ENCODE results near the gene CCL17. TPM values are rescaled to one million over a fixed set of nuclear protein-coding genes. Genes with fewer than 3 reads are reported as not detected.
A peak's percentile ranks its signal among the peaks of the same experiment; 100 is the strongest.

The CCL17 gene
- polyA plus RNA-seq, 1 experiment: not detected

- no peak for DNase-seq (ENCODE audit: low read depth)
- H3K36me3 ChIP-seq (ENCODE audit: control insufficient read depth, insufficient read depth, low read length): peaks cover 2% of the 10 kb centered on the region; the same call in 1 of the 2 replicates
- H3K27me3 ChIP-seq (ENCODE audit: control insufficient read depth, insufficient read depth, low read length): no peaks in the 10 kb centered on the region
- TF ChIP-seq, protein P1, sequence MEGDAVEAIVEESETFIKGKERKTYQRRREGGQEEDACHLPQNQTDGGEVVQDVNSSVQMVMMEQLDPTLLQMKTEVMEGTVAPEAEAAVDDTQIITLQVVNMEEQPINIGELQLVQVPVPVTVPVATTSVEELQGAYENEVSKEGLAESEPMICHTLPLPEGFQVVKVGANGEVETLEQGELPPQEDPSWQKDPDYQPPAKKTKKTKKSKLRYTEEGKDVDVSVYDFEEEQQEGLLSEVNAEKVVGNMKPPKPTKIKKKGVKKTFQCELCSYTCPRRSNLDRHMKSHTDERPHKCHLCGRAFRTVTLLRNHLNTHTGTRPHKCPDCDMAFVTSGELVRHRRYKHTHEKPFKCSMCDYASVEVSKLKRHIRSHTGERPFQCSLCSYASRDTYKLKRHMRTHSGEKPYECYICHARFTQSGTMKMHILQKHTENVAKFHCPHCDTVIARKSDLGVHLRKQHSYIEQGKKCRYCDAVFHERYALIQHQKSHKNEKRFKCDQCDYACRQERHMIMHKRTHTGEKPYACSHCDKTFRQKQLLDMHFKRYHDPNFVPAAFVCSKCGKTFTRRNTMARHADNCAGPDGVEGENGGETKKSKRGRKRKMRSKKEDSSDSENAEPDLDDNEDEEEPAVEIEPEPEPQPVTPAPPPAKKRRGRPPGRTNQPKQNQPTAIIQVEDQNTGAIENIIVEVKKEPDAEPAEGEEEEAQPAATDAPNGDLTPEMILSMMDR (IDR thresholded peaks at IDR 0.05; ENCODE audit: insufficient read depth, low read depth, low read length): no peak
- ChIA-PET CTCF (interaction anchor here (0.7 to 1.5 kb wide), 2 partner anchors 9 to 73 kb away, joined by 3 read pairs; no protein-coding TSS in a partner anchor), POLR2A (no interaction called here)
- no peak overlapping the region for H3K4me3 ChIP-seq (ENCODE audit: low read depth, low read length)
Observed at GRCh38 chr16:57445510-57445909, 40.9 kb downstream of the CCL17 start.

DNA sequence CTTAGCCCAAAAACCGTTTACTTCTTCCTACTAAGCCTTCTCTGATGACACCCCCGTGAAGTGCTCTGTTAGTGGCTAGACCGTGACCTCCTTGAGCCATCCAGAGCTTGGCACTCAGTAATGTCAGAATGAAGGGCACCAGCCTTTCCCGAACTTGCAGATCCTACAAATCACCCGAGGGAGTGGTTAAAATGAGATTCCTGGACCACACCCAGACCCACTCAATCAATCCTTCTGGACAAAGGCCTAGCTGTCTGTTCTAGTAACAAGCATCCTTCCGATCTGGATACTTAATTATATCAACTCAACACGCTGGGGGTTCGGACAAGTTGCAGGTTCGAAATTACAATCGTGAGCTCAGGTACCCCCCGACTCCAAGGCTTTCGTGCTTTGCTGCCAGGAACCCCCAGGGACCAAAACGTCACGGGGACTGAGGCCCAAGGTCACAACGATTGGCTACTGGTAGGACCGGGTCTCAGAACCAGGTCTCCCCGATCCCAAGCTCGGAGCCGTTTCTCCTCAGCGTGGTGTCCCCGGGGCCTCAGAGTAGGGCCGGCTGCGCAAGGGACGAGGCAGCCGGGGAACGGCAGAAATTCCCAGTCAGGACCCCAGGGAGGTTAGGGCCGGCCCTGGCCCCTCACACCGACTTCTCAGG lies 42.1 kb downstream of the CCL17 start:
- Histone ChIP-seq H3K36me3 (ENCODE audit: control insufficient read depth, insufficient read depth, low read length) (peaks cover 2% of the 10 kb centered on the region; the same call in 1 of the 2 replicates), H3K4me3 (ENCODE audit: low read depth, low read length) (peak overlapping the region; percentile 97), H3K27me3 (ENCODE audit: control insufficient read depth, insufficient read depth, low read length) (no peaks in the 10 kb centered on the region)
- DNase-seq (ENCODE audit: low read depth): no peak
- ChIA-PET POLR2A (interaction anchor here (0.6 to 0.7 kb wide), 3 partner anchors 202 to 704 kb away, joined by 3 to 4 read pairs (median 3); partner anchors contain the start of gene ARL2BP), CTCF (interaction anchor here (0.6 to 1.8 kb wide), 9 partner anchors 14 to 353 kb away, joined by 3 to 10 read pairs (median 6); partner anchors contain the start of gene POLR2C)
- TF ChIP-seq, protein P1 (IDR thresholded peaks at IDR 0.05; ENCODE audit: insufficient read depth, low read depth, low read length): no peak

- H3K36me3 ChIP-seq (ENCODE audit: control insufficient read depth, insufficient read depth, low read length): peaks cover 2% of the 10 kb centered on the region
- peak; percentile 59 for DNase-seq (ENCODE audit: low read depth)
- ChIA-PET CTCF (interaction anchor here (1.3 to 1.8 kb wide), 8 partner anchors 13 to 147 kb away, joined by 3 to 10 read pairs (median 6); partner anchors contain the start of gene POLR2C), POLR2A (interaction anchor here (0.6 to 0.7 kb wide), 4 partner anchors 174 to 705 kb away, joined by 3 to 6 read pairs (median 4); partner anchors contain the start of gene ARL2BP)
- no peaks in the 10 kb centered on the region for H3K27me3 ChIP-seq (ENCODE audit: control insufficient read depth, insufficient read depth, low read length)
- peak within 1 kb of the TSS; percentile 97 for H3K4me3 ChIP-seq (ENCODE audit: low read depth, low read length)
- TF ChIP-seq, protein P1 (IDR thresholded peaks at IDR 0.05; ENCODE audit: insufficient read depth, low read depth, low read length): no peak
Observed at GRCh38 chr16:57447186-57447962, 42.8 kb downstream of the CCL17 start, which contains the start of the genes CIAPIN1 and COQ9. CIAPIN1 (minus strand) TSS chr16:57447385; CDS start chr16:57440928, 6,457 bp downstream. COQ9 (plus strand) TSS chr16:57447479; CDS start chr16:57447506, 27 bp downstream.

DNA sequence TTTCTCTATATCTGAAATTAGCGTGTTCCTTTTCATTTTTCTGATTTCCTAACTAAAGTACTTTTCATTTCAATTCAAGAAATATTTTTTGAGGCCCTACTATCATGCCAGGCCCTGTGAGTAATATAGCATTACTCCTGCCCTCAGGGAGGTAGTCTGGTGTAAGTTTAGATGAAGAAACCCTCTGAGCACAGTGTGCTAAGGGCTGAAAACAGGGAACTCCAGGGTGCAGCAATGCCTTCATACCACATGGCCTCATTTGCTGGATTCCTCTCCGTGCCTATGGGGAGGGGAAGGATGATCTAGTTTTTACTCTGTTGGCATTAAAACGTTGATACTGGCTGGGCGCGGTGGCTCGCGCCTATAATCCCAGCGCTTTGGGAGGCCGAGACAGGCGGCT lies 47.5 kb downstream of the CCL17 start:
- POLR2A ChIA-PET: no interaction called here
- H3K27me3 ChIP-seq (ENCODE audit: control insufficient read depth, insufficient read depth, low read length): no peaks in the 10 kb centered on the region
- peaks cover 17% of the 10 kb centered on the region for H3K36me3 ChIP-seq (ENCODE audit: control insufficient read depth, insufficient read depth, low read length)
- no peak for DNase-seq (ENCODE audit: low read depth)
- no peak overlapping the region for H3K4me3 ChIP-seq (ENCODE audit: low read depth, low read length)
- TF ChIP-seq, protein P1 (IDR thresholded peaks at IDR 0.05; ENCODE audit: insufficient read depth, low read depth, low read length): no peak
- CTCF ChIA-PET: no interaction called here
